GOT3 (cell line): ENCODE results near the gene WDR36.
"Not testable (repeated sequence)": the region's sequence is repeated elsewhere in the genome, so short reads cannot be mapped to it uniquely, and the experiment has no call there.

Experiments
- DNase-seq: peaks from one replicate; lab custom pipeline; 2025; ENCODE audit warnings: mixed read lengths; lab: John Stamatoyannopoulos, UW

Gene WDR36

GRCh38 chr5:111138096-111138495 lies 45.9 kb downstream of the WDR36 start:
- no peak for DNase-seq

GRCh38 chr5:111141471-111141870 lies 49.3 kb downstream of the WDR36 start:
- DNase-seq: not testable (repeated sequence)

GRCh38 chr5:111142932-111143331 lies 50.8 kb downstream of the WDR36 start:
- no peak for DNase-seq

GRCh38 chr5:111143910-111144309 lies 51.8 kb downstream of the WDR36 start:
- peak; percentile 72 for DNase-seq

GRCh38 chr5:111144352-111144930 lies 52.3 kb downstream of the WDR36 start:
- no peak for DNase-seq

GRCh38 chr5:111146053-111146452 lies 53.9 kb downstream of the WDR36 start:
- DNase-seq: no peak

GRCh38 chr5:111147502-111147901 lies 55.4 kb downstream of the WDR36 start:
- no peak for DNase-seq

GRCh38 chr5:111151998-111152397 lies 59.9 kb downstream of the WDR36 start:
- DNase-seq: no peak

- no peak for DNase-seq
Observed at GRCh38 chr5:111153483-111153882, 61.3 kb downstream of the WDR36 start.

GRCh38 chr5:111153945-111154344 lies 61.8 kb downstream of the WDR36 start:
- DNase-seq: no peak

- peak; percentile 39 for DNase-seq
Observed at GRCh38 chr5:111158105-111158744, 66.1 kb downstream of the WDR36 start.

- DNase-seq: no peak
Observed at GRCh38 chr5:111159845-111160244, 67.7 kb downstream of the WDR36 start.

GRCh38 chr5:111163000-111163399 lies 70.9 kb downstream of the WDR36 start:
- no peak for DNase-seq

GRCh38 chr5:111165058-111165457 lies 72.9 kb downstream of the WDR36 start:
- no peak for DNase-seq

GRCh38 chr5:111167551-111167950 lies 75.4 kb downstream of the WDR36 start:
- DNase-seq: no peak

GRCh38 chr5:111168608-111169007 lies 76.5 kb downstream of the WDR36 start:
- DNase-seq: no peak

GRCh38 chr5:111169269-111169668 lies 77.1 kb downstream of the WDR36 start:
- DNase-seq: no peak

GRCh38 chr5:111170279-111170678 lies 78.1 kb downstream of the WDR36 start:
- DNase-seq: no peak

GRCh38 chr5:111172504-111172903 lies 80.4 kb downstream of the WDR36 start:
- DNase-seq: no peak

GRCh38 chr5:111173476-111173875 lies 81.3 kb downstream of the WDR36 start:
- no peak for DNase-seq
